Neutrophil (primary cell): ENCODE data around the gene IQCM.

Experiments
- H3K27ac ChIP-seq: fragments of 200-600 bp; sonication (generic); 2 replicates; pipeline ENCODE4 v1.5.1; 2016; ENCODE audit warnings: mild to moderate bottlenecking, moderate library complexity
- H3K27me3 ChIP-seq: fragments of 200-600 bp; sonication (generic); 2 replicates; pipeline ENCODE4 v1.6.0; 2016; ENCODE audit warnings: mild to moderate bottlenecking
- H3K36me3 ChIP-seq: fragments of 200-600 bp; sonication (generic); 2 replicates; pipeline ENCODE4 v1.5.1; 2017
- H3K4me1 ChIP-seq, 2 experiments: fragments of 200-600 bp in 1 of 2; sonication (generic) in 1 of 2; 1 replicate in 1 of 2; 2 replicates in 1 of 2; pipeline versions ENCODE4 v1.5.1 to v1.6.1; 2013 to 2016; ENCODE audit warnings: low read depth in 1 of 2, low read length in 1 of 2, mild to moderate bottlenecking in 1 of 2, moderate library complexity in 1 of 2; ENCODE audit not compliant: control insufficient read depth in 1 of 2, insufficient read depth in 1 of 2
- H3K4me3 ChIP-seq, 2 experiments: fragments of 200-600 bp in 1 of 2; sonication (generic) in 1 of 2; 1 replicate in 1 of 2; 2 replicates in 1 of 2; pipeline ENCODE4 v1.5.1; 2013 to 2016; ENCODE audit warnings: low read depth in 1 of 2, low read length in 1 of 2, mild to moderate bottlenecking in 1 of 2, moderate library complexity in 1 of 2
- H3K9me3 ChIP-seq: fragments of 200-600 bp; sonication (generic); 2 replicates; pipeline ENCODE4 v1.5.1; 2016
- TF ChIP-seq, protein P1 (sequence below): fragments of 200-600 bp; sonication (generic); IDR thresholded peaks from 2 replicates; pipeline ENCODE4 v1.5.1; 2016; ENCODE audit warnings: antibody characterized with exemption

IQCM gene

DNA sequence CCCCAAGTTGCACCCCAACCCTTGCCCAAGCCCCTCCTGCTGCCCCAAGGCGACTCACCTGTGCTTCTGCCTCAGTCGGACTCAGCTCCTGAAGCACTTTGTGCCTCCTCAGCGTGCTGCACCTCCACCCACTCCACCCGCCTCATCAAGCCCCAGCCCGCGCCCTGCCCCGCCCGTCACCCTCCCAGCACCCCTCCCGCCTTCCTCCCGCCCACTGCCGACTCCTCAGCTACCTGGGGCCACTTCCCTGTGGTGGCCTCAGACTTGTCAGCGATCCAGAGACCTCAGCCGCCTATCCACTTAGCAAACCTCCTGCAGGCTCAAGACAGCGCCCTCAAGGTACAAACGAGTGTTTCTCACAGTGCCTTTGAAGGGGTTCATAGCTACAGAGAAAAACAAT lies 19.6 kb upstream of the IQCM start:
- H3K9me3 ChIP-seq: no peaks in the 10 kb centered on the region
- no peak overlapping the region for H3K27ac ChIP-seq
- H3K27me3 ChIP-seq: no peaks in the 10 kb centered on the region
- no peak overlapping the region for H3K4me3 ChIP-seq
- H3K4me1 ChIP-seq: no peaks in the 10 kb centered on the region
- TF ChIP-seq, protein P1, sequence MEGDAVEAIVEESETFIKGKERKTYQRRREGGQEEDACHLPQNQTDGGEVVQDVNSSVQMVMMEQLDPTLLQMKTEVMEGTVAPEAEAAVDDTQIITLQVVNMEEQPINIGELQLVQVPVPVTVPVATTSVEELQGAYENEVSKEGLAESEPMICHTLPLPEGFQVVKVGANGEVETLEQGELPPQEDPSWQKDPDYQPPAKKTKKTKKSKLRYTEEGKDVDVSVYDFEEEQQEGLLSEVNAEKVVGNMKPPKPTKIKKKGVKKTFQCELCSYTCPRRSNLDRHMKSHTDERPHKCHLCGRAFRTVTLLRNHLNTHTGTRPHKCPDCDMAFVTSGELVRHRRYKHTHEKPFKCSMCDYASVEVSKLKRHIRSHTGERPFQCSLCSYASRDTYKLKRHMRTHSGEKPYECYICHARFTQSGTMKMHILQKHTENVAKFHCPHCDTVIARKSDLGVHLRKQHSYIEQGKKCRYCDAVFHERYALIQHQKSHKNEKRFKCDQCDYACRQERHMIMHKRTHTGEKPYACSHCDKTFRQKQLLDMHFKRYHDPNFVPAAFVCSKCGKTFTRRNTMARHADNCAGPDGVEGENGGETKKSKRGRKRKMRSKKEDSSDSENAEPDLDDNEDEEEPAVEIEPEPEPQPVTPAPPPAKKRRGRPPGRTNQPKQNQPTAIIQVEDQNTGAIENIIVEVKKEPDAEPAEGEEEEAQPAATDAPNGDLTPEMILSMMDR: no peak
- H3K36me3 ChIP-seq: no peaks in the 10 kb centered on the region

DNA sequence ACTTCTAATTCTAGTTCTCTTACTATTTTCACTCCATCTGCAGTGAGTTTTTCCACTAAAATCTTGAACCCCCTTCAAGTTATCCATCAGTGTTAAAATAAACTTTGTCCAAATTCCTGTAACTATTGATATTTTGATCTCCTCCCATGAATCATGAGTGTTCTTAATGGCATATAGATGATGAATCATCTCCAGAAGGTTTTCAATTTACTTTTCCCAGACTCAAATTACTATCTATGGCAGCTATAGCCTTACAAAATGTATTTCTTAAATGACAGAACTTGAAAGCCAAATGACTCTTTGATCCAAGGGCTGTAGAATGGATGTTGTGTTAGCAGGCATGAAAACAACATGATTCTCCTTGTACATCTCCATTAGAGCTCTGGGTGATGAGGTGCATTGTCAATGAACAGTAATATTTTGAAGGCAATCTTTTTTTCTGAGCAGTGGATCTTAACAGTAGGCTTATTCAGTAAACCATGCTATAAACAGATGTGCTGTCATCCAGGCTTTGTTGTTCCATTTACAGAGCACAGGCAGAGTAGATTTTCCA lies 16.1 kb upstream of the IQCM start:
- TF ChIP-seq, protein P1: no peak
- Histone ChIP-seq H3K4me3 (no peak overlapping the region), H3K27ac (no peak overlapping the region), H3K4me1 (no peaks in the 10 kb centered on the region), H3K27me3 (no peaks in the 10 kb centered on the region), H3K9me3 (no peaks in the 10 kb centered on the region), H3K36me3 (no peaks in the 10 kb centered on the region)

DNA sequence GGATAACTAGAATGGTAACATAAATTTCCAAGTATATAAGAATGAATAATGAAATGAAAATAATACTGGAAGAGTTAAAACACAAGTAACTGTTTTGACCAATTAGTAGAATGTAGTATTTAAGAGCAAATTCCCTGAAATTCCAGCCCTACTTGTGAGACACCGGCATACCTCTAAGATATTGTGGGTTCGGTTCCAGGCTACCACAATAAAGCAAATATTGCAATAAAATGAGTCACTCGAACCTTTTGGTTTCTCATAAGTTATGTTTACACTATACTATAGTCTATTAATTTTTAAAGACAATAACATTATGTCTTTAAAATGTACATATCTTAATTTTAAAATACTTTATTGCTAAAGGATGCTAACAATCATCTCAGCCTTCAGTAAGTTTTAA lies 15.2 kb upstream of the IQCM start:
- Histone ChIP-seq H3K36me3 (no peaks in the 10 kb centered on the region), H3K4me3 (no peak overlapping the region), H3K9me3 (no peaks in the 10 kb centered on the region), H3K4me1 (no peaks in the 10 kb centered on the region), H3K27me3 (no peaks in the 10 kb centered on the region), H3K27ac (no peak overlapping the region)
- TF ChIP-seq, protein P1: no peak

DNA sequence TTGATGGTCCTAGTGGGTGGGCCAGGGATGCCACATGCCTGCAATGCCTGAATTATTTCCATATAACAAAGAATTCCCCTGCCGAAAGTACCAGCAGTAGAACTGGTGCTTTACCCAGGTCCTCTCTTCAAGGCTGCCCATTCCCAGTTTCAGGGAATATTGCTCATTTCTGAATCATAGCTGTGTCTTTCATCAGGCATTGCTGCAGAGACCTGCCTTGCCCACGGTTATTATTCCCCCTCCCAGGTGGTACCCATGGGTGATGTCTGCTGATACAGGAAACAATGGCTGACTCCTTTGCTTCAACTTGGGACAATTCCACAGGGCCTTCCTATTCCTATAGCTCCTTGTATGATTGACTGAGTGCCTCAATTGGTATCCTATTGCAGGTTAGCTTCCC lies 9.7 kb upstream of the IQCM start:
- TF ChIP-seq, protein P1: no peak
- Histone ChIP-seq H3K36me3 (no peaks in the 10 kb centered on the region), H3K4me3 (no peak overlapping the region), H3K9me3 (no peaks in the 10 kb centered on the region), H3K4me1 (no peaks in the 10 kb centered on the region), H3K27ac (no peak overlapping the region), H3K27me3 (no peaks in the 10 kb centered on the region)

DNA sequence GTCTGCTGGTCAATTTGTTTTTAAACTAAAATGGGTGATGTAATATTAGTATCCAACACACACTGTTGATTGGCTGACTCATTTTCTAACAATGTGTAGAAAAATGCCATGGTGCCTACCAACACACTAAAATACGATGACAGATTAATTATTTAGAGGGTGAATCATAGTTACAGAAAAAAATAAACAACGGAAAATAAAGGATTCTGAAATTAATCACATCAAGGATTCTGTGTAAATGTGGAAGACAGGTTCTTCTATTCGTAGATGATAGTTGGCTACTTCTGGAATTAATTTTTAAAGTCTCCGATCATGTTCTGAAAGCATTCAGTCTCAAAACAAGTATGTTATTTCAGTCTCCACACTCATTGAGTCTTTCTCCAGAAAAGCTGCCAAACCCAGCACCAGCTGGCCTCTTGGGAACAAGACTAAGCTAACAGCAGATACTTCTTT lies 8.2 kb upstream of the IQCM start:
- no peak overlapping the region for H3K27ac ChIP-seq
- no peaks in the 10 kb centered on the region for H3K4me1 ChIP-seq
- TF ChIP-seq, protein P1: no peak
- no peak overlapping the region for H3K4me3 ChIP-seq
- no peaks in the 10 kb centered on the region for H3K27me3 ChIP-seq
- no peaks in the 10 kb centered on the region for H3K9me3 ChIP-seq
- no peaks in the 10 kb centered on the region for H3K36me3 ChIP-seq

DNA sequence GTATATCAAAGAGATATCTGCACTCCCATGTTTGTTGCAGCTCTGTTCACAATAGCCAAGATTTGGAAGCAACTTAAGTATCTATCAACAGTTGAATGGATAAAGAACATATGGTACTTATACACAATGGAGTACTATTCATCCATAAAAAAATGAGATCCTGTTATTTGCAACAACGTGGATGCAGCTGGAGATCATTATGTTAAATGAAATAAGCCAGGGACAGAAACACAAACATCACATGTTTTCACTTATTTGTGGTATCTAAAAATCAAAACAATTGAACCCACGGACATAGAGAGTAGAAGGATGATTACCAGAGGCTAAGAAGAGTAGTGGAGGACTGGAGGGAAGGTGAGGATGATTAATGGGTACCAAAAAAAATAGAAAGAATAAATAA lies 14.2 kb downstream of the IQCM start:
- H3K4me1 ChIP-seq: no peaks in the 10 kb centered on the region
- no peaks in the 10 kb centered on the region for H3K9me3 ChIP-seq
- H3K27ac ChIP-seq: no peak overlapping the region
- no peaks in the 10 kb centered on the region for H3K27me3 ChIP-seq
- H3K36me3 ChIP-seq: no peaks in the 10 kb centered on the region
- H3K4me3 ChIP-seq: no peak overlapping the region
- TF ChIP-seq, protein P1: no peak
